ENCODE data around the gene TP53I13. TPM values are rescaled to one million over a fixed set of nuclear protein-coding genes. Genes with fewer than 3 reads are reported as not detected.

Gene TP53I13
- total and polyA plus RNA-seq, 10 of the 15 experiments (the other 5 are each of a cell fraction or from before 2014, with no cell fraction given): 0.31 to 45.1 (median 19.5) TPM; not detected in 1

DNA sequence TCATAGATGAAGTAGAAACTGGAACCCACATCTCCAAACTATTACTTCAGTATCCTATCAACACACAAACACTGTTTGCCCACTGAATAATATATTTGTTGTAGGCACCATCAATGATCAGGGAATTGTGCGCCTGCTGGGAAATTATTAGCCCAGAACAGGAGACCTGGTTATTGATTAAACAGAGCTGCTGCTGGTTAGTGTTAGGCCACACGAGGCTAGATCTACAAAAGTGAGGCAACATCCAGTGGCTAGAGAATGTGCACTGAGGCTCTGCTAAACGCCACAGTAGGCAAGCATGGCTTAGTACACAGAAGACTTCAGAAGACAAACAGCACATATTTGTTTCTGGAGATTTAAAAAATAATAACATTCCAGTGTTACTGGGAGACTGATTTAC lies 12.7 kb upstream of the TP53I13 start (continued):
- TF ChIP-seq, protein P1, sequence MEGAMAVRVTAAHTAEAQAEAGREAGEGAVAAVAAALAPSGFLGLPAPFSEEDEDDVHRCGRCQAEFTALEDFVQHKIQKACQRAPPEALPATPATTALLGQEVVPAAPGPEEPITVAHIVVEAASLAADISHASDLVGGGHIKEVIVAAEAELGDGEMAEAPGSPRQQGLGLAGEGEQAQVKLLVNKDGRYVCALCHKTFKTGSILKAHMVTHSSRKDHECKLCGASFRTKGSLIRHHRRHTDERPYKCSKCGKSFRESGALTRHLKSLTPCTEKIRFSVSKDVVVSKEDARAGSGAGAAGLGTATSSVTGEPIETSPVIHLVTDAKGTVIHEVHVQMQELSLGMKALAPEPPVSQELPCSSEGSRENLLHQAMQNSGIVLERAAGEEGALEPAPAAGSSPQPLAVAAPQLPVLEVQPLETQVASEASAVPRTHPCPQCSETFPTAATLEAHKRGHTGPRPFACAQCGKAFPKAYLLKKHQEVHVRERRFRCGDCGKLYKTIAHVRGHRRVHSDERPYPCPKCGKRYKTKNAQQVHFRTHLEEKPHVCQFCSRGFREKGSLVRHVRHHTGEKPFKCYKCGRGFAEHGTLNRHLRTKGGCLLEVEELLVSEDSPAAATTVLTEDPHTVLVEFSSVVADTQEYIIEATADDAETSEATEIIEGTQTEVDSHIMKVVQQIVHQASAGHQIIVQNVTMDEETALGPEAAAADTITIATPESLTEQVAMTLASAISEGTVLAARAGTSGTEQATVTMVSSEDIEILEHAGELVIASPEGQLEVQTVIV (IDR thresholded peaks at IDR 0.05; ENCODE audit: borderline replicate concordance, partially characterized antibody): no peak
- no peak for TF ChIP-seq MXI1 (IDR thresholded peaks at IDR 0.05; ENCODE audit: low read depth, low read length)
- TF ChIP-seq EGR1 (IDR thresholded peaks at IDR 0.05; ENCODE audit: borderline replicate concordance in 1 of 2, low read depth in 2 of 2, low read length in 2 of 2): no peak
- TF ChIP-seq JUND (IDR thresholded peaks at IDR 0.05; ENCODE audit: low read depth, low read length): no peak
- TF ChIP-seq EZH2 (IDR thresholded peaks at IDR 0.05; ENCODE audit: borderline replicate concordance, control insufficient read depth, low read depth, low read length): no peak
- TF ChIP-seq TCF3 (IDR thresholded peaks at IDR 0.05; ENCODE audit: borderline replicate concordance, insufficient read depth, low read depth, low read length): no peak
- no peak for TF ChIP-seq E2F8 (IDR thresholded peaks at IDR 0.05; ENCODE audit: low read depth, partially characterized antibody)
- no peak for TF ChIP-seq SIX5 (IDR thresholded peaks at IDR 0.05; ENCODE audit: low read depth, low read length, severe bottlenecking)
